OCI-LY1 (cell line): ENCODE results near the gene SPDYE18.
"Not testable (repeated sequence)": the region's sequence is repeated elsewhere in the genome, so short reads cannot be mapped to it uniquely, and the experiment has no call there.

ENCODE experiments used
- EZH2 ChIP-seq: fragments of 200-600 bp; sonication (generic), shearing (Covaris generic); IDR thresholded peaks from 2 replicates; pipeline ENCODE4 v1.8.0; 2017; ENCODE audit warnings: borderline replicate concordance, mixed run types, mild to moderate bottlenecking, antibody characterized with exemption, low read length, moderate library complexity, mixed read lengths
- TF ChIP-seq, protein P1 (sequence below): fragments of 200-600 bp; sonication (generic), shearing (Covaris generic); IDR thresholded peaks from 2 replicates; pipeline ENCODE4 v1.5.1; 2017; ENCODE audit warnings: mild to moderate bottlenecking, antibody characterized with exemption, low read length, moderate library complexity, mixed read lengths

DNA sequence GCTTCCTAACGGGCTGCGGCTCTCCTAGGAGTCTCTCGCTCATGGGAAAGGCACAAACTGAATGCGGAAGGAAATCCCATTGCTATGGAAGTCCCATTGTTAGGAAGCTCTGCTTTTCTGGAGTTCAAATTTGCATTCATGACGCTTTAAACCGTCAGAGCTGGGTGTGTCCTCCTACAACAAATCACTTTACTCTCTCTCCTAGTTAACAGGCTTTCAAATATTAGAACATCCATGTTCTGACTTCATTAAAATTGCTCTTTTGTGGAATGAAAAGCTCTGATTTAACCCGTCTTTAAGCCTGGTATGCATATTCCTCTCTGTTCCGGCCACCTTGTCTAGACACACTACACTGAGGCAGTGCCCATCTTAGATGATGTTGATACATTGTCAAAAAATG lies 30.1 kb downstream of the SPDYE18 start, which contains the start of gene SPDYE17:
- TF ChIP-seq, protein P1, sequence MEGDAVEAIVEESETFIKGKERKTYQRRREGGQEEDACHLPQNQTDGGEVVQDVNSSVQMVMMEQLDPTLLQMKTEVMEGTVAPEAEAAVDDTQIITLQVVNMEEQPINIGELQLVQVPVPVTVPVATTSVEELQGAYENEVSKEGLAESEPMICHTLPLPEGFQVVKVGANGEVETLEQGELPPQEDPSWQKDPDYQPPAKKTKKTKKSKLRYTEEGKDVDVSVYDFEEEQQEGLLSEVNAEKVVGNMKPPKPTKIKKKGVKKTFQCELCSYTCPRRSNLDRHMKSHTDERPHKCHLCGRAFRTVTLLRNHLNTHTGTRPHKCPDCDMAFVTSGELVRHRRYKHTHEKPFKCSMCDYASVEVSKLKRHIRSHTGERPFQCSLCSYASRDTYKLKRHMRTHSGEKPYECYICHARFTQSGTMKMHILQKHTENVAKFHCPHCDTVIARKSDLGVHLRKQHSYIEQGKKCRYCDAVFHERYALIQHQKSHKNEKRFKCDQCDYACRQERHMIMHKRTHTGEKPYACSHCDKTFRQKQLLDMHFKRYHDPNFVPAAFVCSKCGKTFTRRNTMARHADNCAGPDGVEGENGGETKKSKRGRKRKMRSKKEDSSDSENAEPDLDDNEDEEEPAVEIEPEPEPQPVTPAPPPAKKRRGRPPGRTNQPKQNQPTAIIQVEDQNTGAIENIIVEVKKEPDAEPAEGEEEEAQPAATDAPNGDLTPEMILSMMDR: not testable (repeated sequence)
- TF ChIP-seq EZH2: not testable (repeated sequence)
